GM18505 (cell line): ENCODE results near the gene SMURF1.

Source experiments
- ATAC-seq: cut with Tn5 transposase; IDR thresholded peaks from one replicate; pipeline ENCODE4 v1.9.1; 2021; ENCODE audit not compliant: unreplicated experiment
- POLR2A ChIP-seq: IDR thresholded peaks from 4 replicates; pipeline ENCODE4 v1.6.1; 2011; ENCODE audit warnings: borderline replicate concordance; ENCODE audit not compliant: insufficient read depth, insufficient read length; ENCODE audit errors: extremely low read depth

The SMURF1 gene

DNA sequence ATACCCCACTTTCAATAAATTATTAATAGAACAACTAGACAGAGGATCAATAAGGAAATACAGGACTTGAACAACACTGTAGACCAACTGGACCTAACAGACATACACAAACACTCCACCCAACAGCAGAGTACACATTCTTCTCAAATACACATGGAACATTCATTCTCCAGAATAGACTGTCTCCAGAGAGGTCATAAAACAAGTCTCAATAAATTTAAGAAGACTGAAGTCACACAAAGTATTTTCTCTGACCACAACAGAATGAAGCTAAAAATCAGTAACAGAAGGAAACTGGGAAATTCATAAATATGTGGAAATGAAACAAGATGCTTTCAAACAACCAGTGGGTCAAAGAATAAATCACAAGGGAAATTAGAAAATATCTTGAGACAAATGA lies 119.8 kb downstream of the SMURF1 start:
- no peak for TF ChIP-seq POLR2A
- no peak for ATAC-seq

DNA sequence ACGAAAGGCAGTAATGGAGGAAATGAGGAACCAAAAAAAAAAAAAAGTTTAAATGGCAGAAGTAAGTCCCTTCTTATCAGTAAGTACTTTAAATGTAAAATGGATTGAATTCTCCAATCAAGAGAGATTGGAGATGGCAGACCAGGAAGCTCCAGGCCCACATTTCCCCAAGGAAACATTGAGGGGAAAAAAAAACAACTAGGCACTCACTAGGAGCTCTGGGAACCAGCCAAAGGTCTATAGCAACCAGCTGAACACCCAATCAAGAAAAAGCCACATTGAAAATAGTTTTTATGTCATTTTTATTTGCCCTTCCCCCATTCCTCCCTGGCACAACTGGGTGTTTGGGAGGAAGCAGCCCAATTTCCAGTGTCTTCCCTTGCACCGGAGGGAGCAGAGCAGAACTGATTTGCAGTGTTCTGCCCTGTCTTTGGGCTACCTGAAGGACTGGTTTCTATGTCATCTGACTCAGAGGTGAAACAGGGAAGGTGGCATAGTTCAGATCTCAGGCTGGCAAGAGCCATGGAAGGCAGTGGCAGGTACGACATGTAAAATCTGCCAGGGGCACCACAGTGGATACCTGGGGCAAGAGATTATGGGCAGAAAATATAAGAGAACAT lies 121.9 kb downstream of the SMURF1 start:
- no peak for TF ChIP-seq POLR2A
- ATAC-seq: no peak

DNA sequence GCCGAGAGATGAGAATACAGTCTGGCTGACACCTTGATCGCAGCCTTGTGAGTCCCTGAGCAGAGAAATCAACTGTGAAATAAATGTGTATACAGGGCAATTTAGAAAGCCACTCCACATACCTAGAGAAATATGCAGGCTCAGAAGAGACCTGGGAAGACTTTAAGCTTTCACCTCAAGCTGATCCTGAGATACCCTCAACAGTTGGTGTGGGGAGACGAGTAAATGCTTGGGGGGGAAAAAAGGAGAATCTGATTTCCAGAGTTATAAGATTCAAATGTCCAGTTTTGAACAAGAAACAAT lies 123.5 kb downstream of the SMURF1 start:
- no peak for ATAC-seq
- no peak for TF ChIP-seq POLR2A

DNA sequence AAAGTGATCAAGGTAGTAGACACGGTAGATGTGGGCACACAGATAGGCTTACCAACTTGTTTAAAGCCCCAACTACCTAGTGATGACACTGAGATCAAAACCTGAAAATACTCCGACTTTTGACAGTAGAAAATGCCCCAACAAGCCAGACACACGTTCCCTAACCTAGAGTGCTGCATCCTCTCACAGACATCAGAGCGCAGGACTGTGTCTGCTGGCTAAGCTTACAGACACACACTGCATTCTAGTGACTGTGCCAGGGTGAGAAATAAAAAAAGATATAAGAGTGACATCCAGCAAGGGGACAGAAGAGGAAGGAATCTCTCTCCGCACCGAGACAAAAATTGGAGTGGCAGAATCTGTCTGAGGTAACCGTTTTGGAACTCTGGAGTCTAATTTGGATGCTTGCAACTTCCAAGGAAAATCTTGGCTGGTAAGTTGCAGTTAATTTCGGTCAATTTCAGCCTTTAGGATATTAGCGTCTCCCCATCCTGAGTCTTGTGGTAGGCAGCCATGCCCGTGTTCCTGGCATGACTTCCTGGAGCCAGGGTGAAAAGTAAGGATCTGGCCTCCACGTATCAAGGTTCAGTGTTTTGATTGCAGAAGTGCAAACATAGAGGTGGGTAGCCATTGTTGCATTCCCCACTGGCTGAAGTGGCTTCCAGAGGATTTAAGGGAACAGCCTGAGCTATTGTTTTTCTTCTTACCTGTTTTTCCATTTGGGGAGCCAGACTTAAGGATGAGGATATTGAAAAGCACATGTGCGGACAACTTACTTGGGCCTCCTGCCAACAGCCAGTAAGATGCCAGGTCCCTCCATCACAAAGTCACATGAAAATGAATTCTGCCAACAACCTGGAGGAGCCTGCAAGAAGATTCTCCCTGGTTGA lies 124.1 kb downstream of the SMURF1 start:
- TF ChIP-seq POLR2A: no peak
- ATAC-seq: no peak

DNA sequence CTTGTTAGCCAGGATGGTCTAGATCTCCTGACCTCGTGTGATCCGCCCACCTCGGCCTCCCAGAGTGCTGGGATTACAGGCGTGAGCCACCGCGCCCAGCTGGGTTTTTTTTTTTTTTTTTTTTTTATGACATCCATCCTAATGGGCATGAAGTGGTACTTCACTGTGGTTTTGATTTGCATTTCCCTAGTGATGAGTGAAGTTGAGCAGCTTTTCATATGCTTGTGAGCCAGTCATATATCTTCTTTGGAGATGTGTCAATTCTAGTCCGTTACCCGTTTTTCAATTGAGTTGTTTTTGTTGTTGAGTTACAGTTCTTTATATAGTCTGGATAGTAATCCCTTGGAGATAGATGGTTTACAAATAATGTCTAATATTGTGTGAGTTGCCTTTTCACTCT lies 127.7 kb downstream of the SMURF1 start:
- no peak for TF ChIP-seq POLR2A

DNA sequence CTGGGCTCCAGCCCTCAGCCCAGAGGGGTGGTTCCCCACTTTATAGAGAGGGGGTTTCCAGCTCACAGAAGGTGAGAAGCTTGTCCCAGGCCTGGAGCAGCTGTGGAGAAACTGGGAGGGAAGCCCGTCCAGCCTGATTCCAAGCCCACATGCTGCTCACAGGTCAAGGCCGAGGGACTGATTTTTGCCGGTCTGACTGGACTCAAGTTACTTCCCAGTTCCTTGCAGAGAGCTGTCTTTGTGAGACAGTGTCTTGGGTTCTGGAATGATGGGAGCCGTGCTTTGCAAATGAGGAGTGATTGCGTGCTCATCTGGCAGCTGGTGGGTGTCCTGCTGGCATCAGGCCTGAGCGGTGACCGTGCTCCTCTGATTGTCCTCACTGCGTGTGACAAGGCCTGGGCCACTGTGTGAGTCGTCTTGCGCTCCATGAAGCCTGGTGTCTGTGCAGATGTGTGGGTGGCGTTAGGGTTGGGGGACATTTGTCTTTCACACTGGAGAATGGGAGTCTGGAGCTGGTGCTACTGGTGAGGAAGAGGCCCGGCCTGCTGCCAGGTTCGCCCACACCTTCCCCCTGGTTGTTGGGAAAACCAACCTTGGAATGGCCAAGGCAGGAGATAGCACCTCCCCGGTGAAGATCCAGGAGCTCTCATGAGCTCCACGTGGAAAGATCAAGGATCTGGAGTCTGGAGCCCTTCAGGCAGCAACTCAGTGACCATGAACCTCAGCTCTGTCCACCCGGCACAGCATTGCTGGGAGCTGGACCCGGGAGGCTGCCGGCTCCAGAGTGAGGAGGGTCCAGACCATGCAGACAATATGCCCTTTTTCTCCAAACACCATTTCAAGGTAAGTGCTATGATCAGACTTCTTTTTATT lies 129.6 kb downstream of the SMURF1 start:
- no peak for ATAC-seq

More for the DNA sequence above, 127.7 kb downstream of the SMURF1 start:
- ATAC-seq: no peak

DNA sequence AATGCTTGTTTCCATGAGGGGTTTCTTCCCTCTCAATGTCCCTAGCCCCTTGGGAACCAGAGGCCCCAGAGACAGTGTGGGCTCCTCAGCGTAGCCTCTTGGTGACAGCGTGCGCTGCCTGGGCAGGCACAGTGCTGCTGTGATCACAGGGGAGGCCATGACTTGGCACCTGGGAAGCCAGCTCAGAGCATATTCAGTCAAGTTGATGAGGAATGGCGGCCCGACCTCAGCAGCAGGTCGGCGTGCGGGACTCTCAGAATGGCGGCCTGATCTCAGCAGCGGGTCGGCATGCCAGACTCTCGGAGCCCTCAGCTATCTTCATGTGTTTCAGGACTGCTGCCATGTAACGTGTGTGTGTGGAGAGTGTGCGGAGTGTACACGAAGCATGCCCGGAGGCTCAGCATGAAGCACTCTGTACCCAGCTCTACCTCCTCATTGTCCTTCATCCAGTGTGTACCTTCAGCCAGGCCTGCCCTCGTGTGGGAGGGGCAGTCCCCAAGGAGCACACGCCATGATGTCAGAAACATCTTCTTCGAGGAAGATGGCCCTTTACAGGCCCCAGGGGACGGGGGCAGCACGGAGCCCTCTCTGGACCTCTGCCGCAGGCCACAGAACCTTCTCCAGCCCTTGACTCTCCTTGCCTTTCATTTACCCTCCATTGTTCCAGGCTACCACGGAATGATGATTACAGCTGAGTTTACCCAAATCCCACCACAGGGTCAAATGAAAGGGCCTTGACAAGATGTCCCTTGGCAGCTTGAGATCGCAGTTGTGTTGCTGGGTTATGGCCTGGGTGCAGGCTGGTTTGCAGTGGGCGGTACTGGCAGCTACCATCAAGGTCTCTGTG lies 130.4 kb downstream of the SMURF1 start:
- TF ChIP-seq POLR2A: no peak
- ATAC-seq: no peak

More for the DNA sequence above, 129.6 kb downstream of the SMURF1 start:
- TF ChIP-seq POLR2A: no peak

DNA sequence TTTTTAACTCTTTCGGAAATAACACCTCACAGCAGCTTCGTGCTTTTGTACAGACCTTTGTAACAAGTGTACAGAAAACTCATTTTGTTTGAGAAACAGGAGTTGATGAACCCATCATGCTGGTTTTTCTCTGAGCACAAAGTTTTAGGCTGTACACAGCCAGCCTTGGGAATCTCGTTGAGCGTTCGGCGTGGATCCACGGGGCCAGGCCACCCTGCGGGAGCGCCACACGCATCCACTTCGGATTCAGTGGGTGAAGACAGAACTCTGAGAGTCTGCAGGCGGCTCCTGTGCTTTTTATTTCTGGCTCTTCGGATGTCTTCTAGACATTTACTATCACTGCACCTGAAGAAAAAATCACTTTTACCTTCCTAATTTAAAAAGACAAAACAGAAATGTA lies 131.2 kb downstream of the SMURF1 start:
- TF ChIP-seq POLR2A: no peak
- ATAC-seq: no peak

DNA sequence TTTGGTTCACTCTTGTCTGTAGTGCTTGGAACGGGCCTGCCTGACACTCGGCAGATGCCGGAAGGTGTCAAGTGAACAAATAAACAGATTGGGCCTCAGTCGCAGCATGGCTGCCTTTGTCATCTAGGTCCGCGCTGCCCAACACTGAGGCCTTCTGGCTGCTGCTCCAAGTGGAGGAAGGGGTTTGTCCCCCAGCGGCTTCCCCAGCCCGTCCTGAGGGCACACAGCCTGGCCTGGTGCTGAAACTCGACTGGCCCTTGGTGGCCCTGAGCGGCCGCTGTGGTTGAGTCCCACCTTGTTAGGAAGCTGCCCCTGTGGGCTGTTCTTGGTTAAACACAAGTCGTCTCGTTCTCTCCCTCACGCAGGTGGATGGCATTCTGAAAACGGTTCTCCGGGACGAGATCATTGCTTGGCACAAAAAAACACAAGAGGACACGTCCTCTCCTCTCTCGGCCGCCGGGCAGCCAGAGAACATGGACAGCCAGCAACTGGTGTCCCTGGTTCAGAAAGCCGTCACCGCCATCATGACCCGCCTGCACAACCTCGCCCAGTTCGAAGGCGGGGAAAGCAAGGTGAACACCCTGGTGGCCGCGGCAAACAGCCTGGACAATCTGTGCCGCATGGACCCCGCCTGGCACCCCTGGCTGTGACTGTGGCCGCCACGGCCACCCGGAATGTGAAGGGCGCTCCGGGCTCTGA lies 132.1 kb downstream of the SMURF1 start:
- no peak for ATAC-seq
- TF ChIP-seq POLR2A: no peak

DNA sequence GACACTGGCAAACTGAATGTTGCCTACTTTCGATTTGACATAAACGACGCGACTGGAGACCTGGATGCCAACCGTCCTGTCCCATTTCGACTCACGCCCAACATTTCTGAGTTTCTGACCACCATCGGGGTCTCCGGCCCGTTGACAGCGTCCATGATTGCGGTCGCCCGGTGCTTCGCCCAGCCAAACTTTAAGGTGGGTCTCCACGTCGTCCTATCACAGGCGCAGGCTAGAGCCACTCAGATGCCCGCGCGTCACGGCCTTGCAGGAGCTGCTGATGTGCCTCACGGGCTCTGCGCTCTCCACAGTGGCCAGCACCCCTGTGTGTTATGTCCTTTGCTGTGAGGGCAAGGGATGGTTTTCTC lies 132.6 kb downstream of the SMURF1 start:
- ATAC-seq: no peak
- TF ChIP-seq POLR2A: no peak

DNA sequence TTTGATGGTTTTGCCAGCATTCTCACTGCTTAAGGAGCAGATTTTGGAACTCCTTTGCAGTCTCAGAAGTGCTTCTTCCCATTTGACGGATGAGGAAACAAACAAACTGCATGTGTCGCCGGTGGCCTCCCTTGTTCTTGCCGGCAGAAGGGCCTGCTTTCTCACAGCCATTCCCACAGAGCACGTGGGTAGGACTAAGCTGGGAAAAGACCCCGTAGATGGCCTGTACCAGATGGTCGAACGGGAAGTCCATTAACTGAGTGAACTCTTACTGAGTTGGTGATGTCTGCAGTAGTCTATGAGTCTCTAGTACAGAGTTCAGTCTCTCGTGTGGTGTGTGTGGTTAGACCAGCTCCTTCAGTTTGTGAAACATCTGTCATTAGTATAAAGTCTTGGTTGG lies 133.6 kb downstream of the SMURF1 start:
- ATAC-seq: no peak

DNA sequence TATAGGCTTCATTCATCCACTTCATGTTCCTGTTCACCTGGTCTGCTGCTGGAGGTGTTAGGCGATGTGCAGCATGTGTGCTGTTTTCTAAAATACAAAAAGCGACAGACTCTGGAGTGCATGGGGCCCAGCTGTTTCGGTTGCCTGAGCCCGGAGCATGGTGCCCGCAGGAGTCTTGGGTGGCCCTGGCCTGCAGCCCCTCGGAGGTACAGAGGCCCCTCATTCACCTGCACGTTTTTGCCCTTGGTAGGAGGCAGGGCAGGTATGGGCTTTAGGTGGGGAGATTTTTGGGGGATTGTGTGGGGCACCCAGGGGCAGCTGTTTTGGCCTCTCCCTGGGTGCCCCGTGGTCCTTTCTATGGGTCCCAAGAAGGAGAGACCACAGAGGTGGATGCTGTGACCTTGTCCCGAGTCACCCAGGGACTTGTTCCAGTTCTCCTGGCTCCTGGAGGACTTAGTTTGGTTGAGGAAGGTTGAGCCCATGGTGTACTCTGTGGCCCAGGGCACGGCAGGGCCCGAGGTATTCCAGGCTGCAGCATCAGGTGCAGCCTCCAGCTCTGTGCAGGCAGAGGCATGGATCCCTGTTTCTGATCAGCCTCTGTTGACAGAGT lies 134.9 kb downstream of the SMURF1 start:
- no peak for ATAC-seq

More for the DNA sequence above, 133.6 kb downstream of the SMURF1 start:
- TF ChIP-seq POLR2A: no peak

More for the DNA sequence above, 134.9 kb downstream of the SMURF1 start:
- TF ChIP-seq POLR2A: no peak
